HEK293 (cell line): ENCODE measurements around the gene XRN2.

Source experiments
- CTCF ChIA-PET: fragments of 350-600 bp; formaldehyde crosslinking; extraction: SDS; loops from one replicate; lab custom pipeline; 2021; ENCODE audit warnings: antibody characterized with exemption; lab: Yijun Ruan, JAX
- POLR2A ChIA-PET: fragments of 300-600 bp; formaldehyde crosslinking; extraction: SDS; loops from one replicate; lab custom pipeline; 2020; ENCODE audit warnings: antibody characterized with exemption, inconsistent platforms; lab: Yijun Ruan, JAX
- H3K27ac ChIP-seq: fragments of 200-500 bp; sonication (Bioruptor generic); 2 replicates; pipeline ENCODE4 v1.5.1; 2014; ENCODE audit warnings: low read depth, low read length, control low read depth, inconsistent platforms; ENCODE audit errors: extremely low read depth
- H3K36me3 ChIP-seq, 2 experiments: fragments of 200-500 bp in 1 of 2; sonication (Bioruptor generic) in 1 of 2; 1 replicate in 1 of 2; 2 replicates in 1 of 2; pipeline ENCODE4 v1.5.1; 2014 to 2017; ENCODE audit warnings: inconsistent platforms in 2 of 2, low read length in 2 of 2; ENCODE audit not compliant: control insufficient read depth in 2 of 2, insufficient read depth in 1 of 2
- H3K4me1 ChIP-seq: fragments of 200-500 bp; sonication (Bioruptor generic); 2 replicates; pipeline ENCODE4 v1.5.1; 2014; ENCODE audit warnings: mild to moderate bottlenecking, low read length, inconsistent platforms; ENCODE audit not compliant: control insufficient read depth, insufficient read depth
- H3K4me3 ChIP-seq: 2 replicates; pipeline ENCODE4 v1.5.1; 2011; ENCODE audit warnings: low read depth, mild to moderate bottlenecking, control low read depth, low read length, moderate library complexity
- H3K9me3 ChIP-seq: fragments of 200-500 bp; sonication (Bioruptor generic); 2 replicates; pipeline ENCODE4 v1.5.1; 2014; ENCODE audit warnings: low read depth, low read length, inconsistent platforms; ENCODE audit not compliant: control insufficient read depth, insufficient read depth
- BCL11B ChIP-seq: fragments of 450-650 bp; formaldehyde crosslinking; IDR thresholded peaks from 2 replicates; pipeline ENCODE4 v1.5.1; 2016; ENCODE audit warnings: low read depth, missing biosample characterization, missing genetic modification characterization
- IKZF3 ChIP-seq: fragments of 450-650 bp; IDR thresholded peaks from 2 replicates; pipeline ENCODE4 v1.5.0; 2018; ENCODE audit warnings: missing biosample characterization, mild to moderate bottlenecking, missing genetic modification characterization, moderate library complexity
- PATZ1 ChIP-seq: fragments of 450-650 bp; formaldehyde crosslinking; IDR thresholded peaks from 2 replicates; pipeline ENCODE4 v1.5.1; 2016; ENCODE audit warnings: missing biosample characterization, missing genetic modification characterization
- PRDM6 ChIP-seq: fragments of 450-650 bp; formaldehyde crosslinking; IDR thresholded peaks from 2 replicates; pipeline ENCODE4 v1.5.1; 2017; ENCODE audit warnings: missing biosample characterization, missing genetic modification characterization
- RBAK ChIP-seq: fragments of 450-650 bp; formaldehyde crosslinking; IDR thresholded peaks from 2 replicates; pipeline ENCODE4 v1.5.1; 2016; ENCODE audit warnings: missing biosample characterization, missing genetic modification characterization
- SP2 ChIP-seq: fragments of 450-650 bp; formaldehyde crosslinking; IDR thresholded peaks from 2 replicates; pipeline ENCODE4 v1.5.1; 2016; ENCODE audit warnings: missing biosample characterization, missing genetic modification characterization
- ZBTB49 ChIP-seq: fragments of 450-650 bp; formaldehyde crosslinking; IDR thresholded peaks from 2 replicates; pipeline ENCODE4 v1.5.1; 2016; ENCODE audit warnings: missing biosample characterization, missing genetic modification characterization, low read depth
- ZFP37 ChIP-seq: fragments of 450-650 bp; formaldehyde crosslinking; IDR thresholded peaks from 2 replicates; pipeline ENCODE4 v1.5.1; 2016; ENCODE audit warnings: missing biosample characterization, missing genetic modification characterization
- ZNF133 ChIP-seq: fragments of 450-650 bp; formaldehyde crosslinking; IDR thresholded peaks from 2 replicates; pipeline ENCODE4 v1.5.1; 2016; ENCODE audit warnings: missing biosample characterization, missing genetic modification characterization
- ZNF157 ChIP-seq: fragments of 450-650 bp; formaldehyde crosslinking; IDR thresholded peaks from 2 replicates; pipeline ENCODE4 v1.5.1; 2016; ENCODE audit warnings: missing biosample characterization, missing genetic modification characterization
- ZNF280C ChIP-seq: fragments of 450-650 bp; formaldehyde crosslinking; IDR thresholded peaks from 2 replicates; pipeline ENCODE4 v1.5.1; 2016; ENCODE audit warnings: missing biosample characterization, missing genetic modification characterization
- ZNF335 ChIP-seq: fragments of 450-650 bp; formaldehyde crosslinking; conservative IDR thresholded peaks from 2 replicates; pipeline ENCODE4 v1.5.1; 2016; ENCODE audit warnings: missing biosample characterization, missing genetic modification characterization
- ZNF37A ChIP-seq: fragments of 450-650 bp; IDR thresholded peaks from 2 replicates; pipeline ENCODE4 v1.5.1; 2018; ENCODE audit warnings: missing biosample characterization, missing genetic modification characterization
- ZNF391 ChIP-seq: fragments of 450-650 bp; formaldehyde crosslinking; IDR thresholded peaks from 2 replicates; pipeline ENCODE4 v1.5.1; 2016; ENCODE audit warnings: low read depth, missing biosample characterization, missing genetic modification characterization, borderline replicate concordance
- ZNF416 ChIP-seq: fragments of 450-650 bp; formaldehyde crosslinking; IDR thresholded peaks from 2 replicates; pipeline ENCODE4 v1.5.1; 2016; ENCODE audit warnings: missing biosample characterization, missing genetic modification characterization
- ZNF488 ChIP-seq: fragments of 450-650 bp; formaldehyde crosslinking; IDR thresholded peaks from 2 replicates; pipeline ENCODE4 v1.5.1; 2016; ENCODE audit warnings: missing biosample characterization, missing genetic modification characterization
- ZNF571 ChIP-seq: fragments of 450-650 bp; formaldehyde crosslinking; IDR thresholded peaks from 2 replicates; pipeline ENCODE4 v1.5.0; 2017; ENCODE audit warnings: missing biosample characterization, missing genetic modification characterization
- ZNF639 ChIP-seq: fragments of 450-650 bp; formaldehyde crosslinking; IDR thresholded peaks from 2 replicates; pipeline ENCODE4 v1.5.1; 2016; ENCODE audit warnings: missing biosample characterization, missing genetic modification characterization
- ZNF670 ChIP-seq: fragments of 450-650 bp; formaldehyde crosslinking; IDR thresholded peaks from 2 replicates; pipeline ENCODE4 v1.5.1; 2016; ENCODE audit warnings: missing biosample characterization, missing genetic modification characterization, low read depth
- ZNF677 ChIP-seq: fragments of 450-650 bp; IDR thresholded peaks from 2 replicates; pipeline ENCODE4 v1.5.0; 2018; ENCODE audit warnings: missing biosample characterization, mild to moderate bottlenecking, missing genetic modification characterization, moderate library complexity
- ZNF837 ChIP-seq: fragments of 450-650 bp; formaldehyde crosslinking; IDR thresholded peaks from 2 replicates; pipeline ENCODE4 v1.5.1; 2016; ENCODE audit warnings: missing biosample characterization, missing genetic modification characterization
- ZSCAN30 ChIP-seq: fragments of 450-650 bp; IDR thresholded peaks from 2 replicates; pipeline ENCODE4 v1.5.1; 2018; ENCODE audit warnings: missing biosample characterization, mild to moderate bottlenecking, missing genetic modification characterization, moderate library complexity

XRN2 gene

GRCh38 chr20:21398109-21399004 lies 95.2 kb downstream of the XRN2 start:
- TF ChIP-seq SP2 (tag by site-specific recombination): no peak
- no peak for TF ChIP-seq ZNF133 (tag by site-specific recombination)
- TF ChIP-seq ZFP37 (tag by site-specific recombination): no peak
- no peak for TF ChIP-seq ZNF837 (tag by site-specific recombination)
- TF ChIP-seq ZNF670 (tag by site-specific recombination): no peak
- TF ChIP-seq ZNF335 (tag by site-specific recombination): 0 out of 2 replicates have a peak, but pooled peaks have one; percentile 21
- peak; percentile 63 for TF ChIP-seq PRDM6 (tag by site-specific recombination)
- no peak for TF ChIP-seq ZNF677 (tag by site-specific recombination)
- Histone ChIP-seq H3K4me3 (no peak overlapping the region), H3K4me1 (peaks cover 16% of the 10 kb centered on the region), H3K27ac (no peak overlapping the region; the same call in 1 of the 2 replicates), H3K9me3 (no peaks in the 10 kb centered on the region), H3K36me3 (no peaks in the 10 kb centered on the region)
- CTCF ChIA-PET: no interaction called here
- POLR2A ChIA-PET: no interaction called here

- POLR2A ChIA-PET: no interaction called here
Measured at GRCh38 chr20:21399005-21399475, 95.9 kb downstream of the XRN2 start.

More at GRCh38 chr20:21399005-21399475, 95.9 kb downstream of the XRN2 start:
- CTCF ChIA-PET: no interaction called here
- no peak for TF ChIP-seq ZNF37A (tag by site-specific recombination)
- no peak for TF ChIP-seq ZNF488 (tag by site-specific recombination)
- no peak for TF ChIP-seq ZNF280C
- no peak for TF ChIP-seq BCL11B
- no peak for TF ChIP-seq ZNF157
- no peak for TF ChIP-seq PATZ1 (tag by site-specific recombination)
- TF ChIP-seq ZNF639 (tag by site-specific recombination): no peak
- no peak for TF ChIP-seq RBAK
- TF ChIP-seq ZNF391: no peak
- TF ChIP-seq ZBTB49: no peak
- TF ChIP-seq IKZF3 (tag by site-specific recombination): no peak
- no peak for TF ChIP-seq ZNF416 (tag by site-specific recombination)
- TF ChIP-seq ZNF571: no peak
- no peak for TF ChIP-seq ZNF677 (tag by site-specific recombination)
- no peak for TF ChIP-seq ZSCAN30 (tag by site-specific recombination)
- Histone ChIP-seq H3K36me3 (no peaks in the 10 kb centered on the region), H3K4me3 (no peak overlapping the region), H3K9me3 (no peaks in the 10 kb centered on the region), H3K27ac (no peak overlapping the region), H3K4me1 (peaks cover 16% of the 10 kb centered on the region)
